SK-N-SH (cell line): Measurements from ENCODE around the gene DSCAM.

Source experiments
- CTCF ChIP-seq: fragments of 200-600 bp; sonication (generic); IDR thresholded peaks from 2 replicates; pipeline ENCODE4 v1.6.1; 2017; ENCODE audit warnings: antibody characterized with exemption, mild to moderate bottlenecking, moderate library complexity
- EP300 ChIP-seq, 2 experiments: IDR thresholded peaks; 2 replicates each; pipeline versions ENCODE4 v1.4.0 to v1.6.1; 2012; ENCODE audit warnings: borderline replicate concordance in 1 of 2, low read depth in 1 of 2, low read length in 1 of 2
- EZH2phosphoT487 ChIP-seq: fragments of 200-600 bp; sonication (generic); IDR thresholded peaks from 2 replicates; pipeline ENCODE4 v1.6.1; 2017; ENCODE audit warnings: low read depth, mixed run types, mild to moderate bottlenecking, antibody characterized with exemption, moderate library complexity, borderline replicate concordance
- FOXM1 ChIP-seq: IDR thresholded peaks from 2 replicates; pipeline ENCODE4 v1.4.0; 2012; ENCODE audit warnings: low read depth, mild to moderate bottlenecking
- IRF3 ChIP-seq: fragments of 150-350 bp; IDR thresholded peaks from 2 replicates; pipeline ENCODE4 v1.6.1; 2016; ENCODE audit warnings: mild to moderate bottlenecking, low read depth, low read length
- POLR2AphosphoS5 ChIP-seq: IDR thresholded peaks from 2 replicates; pipeline ENCODE4 v1.6.1; 2012; ENCODE audit warnings: low read depth, low read length
- REST ChIP-seq: IDR thresholded peaks from 2 replicates; pipeline ENCODE4 v1.6.1; 2012; ENCODE audit warnings: mild to moderate bottlenecking, low read depth, low read length, moderate library complexity
- RFX5 ChIP-seq: IDR thresholded peaks from 2 replicates; pipeline ENCODE4 v1.6.1; 2012; ENCODE audit warnings: mild to moderate bottlenecking, improper control_type of control experiment, low read length
- RXRA ChIP-seq: IDR thresholded peaks from 2 replicates; pipeline ENCODE4 v1.4.0; 2012; ENCODE audit warnings: low read depth, mild to moderate bottlenecking, borderline replicate concordance
- SMC3 ChIP-seq: IDR thresholded peaks from 2 replicates; pipeline ENCODE4 v1.6.1; 2012; ENCODE audit warnings: low read depth, low read length, improper control_type of control experiment
- TAF1 ChIP-seq: IDR thresholded peaks from 2 replicates; pipeline ENCODE4 v1.6.1; 2012; ENCODE audit warnings: low read depth, mild to moderate bottlenecking, low read length, moderate library complexity, borderline replicate concordance
- YY1 ChIP-seq: IDR thresholded peaks from 2 replicates; pipeline ENCODE4 v1.4.0; 2012; ENCODE audit warnings: low read depth, mild to moderate bottlenecking

GRCh38 chr21:40436261-40436660 is 410.7 kb downstream of the DSCAM start:
- TF ChIP-seq CTCF (no peak), REST (no peak), RXRA (no peak), POLR2AphosphoS5 (no peak), EP300 (IDR thresholded peaks at IDR 0.05; ENCODE audit: borderline replicate concordance in 1 of 2, low read depth in 1 of 2, low read length in 1 of 2) (no peak), RFX5 (no peak), EZH2phosphoT487 (no peak), IRF3 (no peak), YY1 (no peak), TAF1 (no peak), FOXM1 (no peak), SMC3 (no peak)
